Inflammatory macrophage treated with lipopolysaccharide for 1 hour (primary cell): Measurements from ENCODE around the gene MYO7A.
A peak's percentile ranks its signal among the peaks of the same experiment; 100 is the strongest.

Experiments used
- DNase-seq, 2 donors: peaks; one replicate each; pipeline ENCODE4 v3.0.0-alpha.2; 2020 to 2022

Gene MYO7A

DNA sequence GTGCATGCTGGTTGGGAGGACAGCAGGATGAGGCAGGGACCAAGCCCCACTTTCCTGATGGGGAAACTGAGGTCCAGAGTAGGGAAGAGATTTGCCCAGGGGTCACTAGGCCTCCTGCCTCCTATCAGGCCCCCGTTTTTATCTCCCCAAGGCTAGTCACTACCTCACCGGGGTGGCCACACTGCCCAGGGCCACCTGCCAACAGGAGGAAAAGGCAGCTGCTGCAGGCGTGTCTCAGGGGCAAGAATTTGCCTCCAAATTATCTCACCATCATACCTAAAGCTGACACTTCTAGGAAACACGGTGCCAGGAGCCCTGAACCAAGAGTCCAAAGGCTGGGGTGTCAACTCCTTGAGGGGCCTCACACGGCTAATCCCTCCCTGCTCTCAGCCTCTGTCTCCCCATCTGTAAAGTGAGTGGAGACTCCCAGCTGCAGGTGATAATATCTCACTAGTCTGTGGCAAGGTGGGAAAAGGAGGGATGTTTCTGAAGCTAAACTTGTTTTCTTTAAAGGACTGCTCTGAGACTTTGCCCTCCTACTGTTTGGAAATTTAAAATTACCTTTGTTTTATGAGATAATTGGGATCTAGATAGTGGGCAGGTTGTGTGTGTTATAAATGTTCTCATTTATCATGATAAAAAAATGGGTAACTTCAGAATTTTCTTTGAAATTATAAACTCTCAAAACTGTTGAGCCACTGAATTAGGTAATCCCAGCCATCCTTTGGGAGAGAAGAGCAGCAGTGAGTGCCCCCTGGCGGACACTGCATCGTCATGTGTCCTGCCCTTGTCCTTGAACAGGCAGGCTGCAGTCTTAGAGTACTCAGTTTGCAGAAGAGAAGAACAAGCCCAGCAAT is 60.0 kb downstream of the MYO7A start:
- DNase-seq: peak; percentile 63 to 90

DNA sequence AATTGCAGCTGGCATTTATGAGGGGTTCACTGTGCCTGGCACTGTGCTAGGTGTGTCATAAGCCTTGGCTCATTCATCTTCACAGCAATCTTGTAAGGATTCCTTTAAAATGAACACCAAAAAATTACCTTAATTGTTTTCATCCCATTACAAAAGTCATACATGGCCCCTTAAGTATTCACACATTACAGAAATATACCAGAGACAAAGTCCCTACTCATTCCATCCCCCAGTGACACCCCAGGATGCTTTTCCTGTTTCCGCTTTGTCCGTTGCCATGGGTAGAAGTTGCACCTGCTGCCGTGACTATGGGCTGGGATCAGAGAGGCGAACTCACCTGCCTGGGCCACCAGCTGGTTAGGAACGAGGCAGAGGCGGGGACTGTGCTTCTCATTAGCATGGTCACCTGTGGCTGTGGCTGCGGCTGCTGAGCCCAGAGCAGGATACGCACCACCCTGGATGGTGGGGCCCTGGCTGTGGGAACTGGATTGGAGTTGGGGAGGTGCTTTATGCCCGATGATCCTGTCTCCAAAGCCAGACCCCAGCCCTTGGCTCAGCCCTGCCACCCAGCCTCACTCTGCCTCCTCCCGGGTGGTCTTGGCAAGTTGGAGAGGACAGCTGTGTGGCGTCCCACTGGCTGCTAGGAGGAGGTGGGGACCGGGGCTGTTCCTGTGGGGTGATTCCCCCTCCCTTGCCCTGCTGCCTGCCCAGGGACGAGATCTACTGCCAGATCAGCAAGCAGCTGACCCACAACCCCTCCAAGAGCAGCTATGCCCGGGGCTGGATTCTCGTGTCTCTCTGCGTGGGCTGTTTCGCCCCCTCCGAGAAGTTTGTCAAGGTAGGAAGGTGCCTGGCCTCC is 60.8 kb downstream of the MYO7A start:
- no peak for DNase-seq

- no peak for DNase-seq
Observed at GRCh38 chr11:77189588-77190210, 61.7 kb downstream of the MYO7A start.

- DNase-seq: no peak
Observed at GRCh38 chr11:77190331-77191075, 62.5 kb downstream of the MYO7A start.

- no peak for DNase-seq
Observed at GRCh38 chr11:77191429-77191822, 63.4 kb downstream of the MYO7A start.

- DNase-seq: peak in 1 of 2 donors; percentile 27
Observed at GRCh38 chr11:77191823-77192495, 63.9 kb downstream of the MYO7A start.

GRCh38 chr11:77193167-77193566 is 65.1 kb downstream of the MYO7A start:
- no peak for DNase-seq

- DNase-seq: no peak
Observed at GRCh38 chr11:77193911-77194830, 66.1 kb downstream of the MYO7A start.

DNA sequence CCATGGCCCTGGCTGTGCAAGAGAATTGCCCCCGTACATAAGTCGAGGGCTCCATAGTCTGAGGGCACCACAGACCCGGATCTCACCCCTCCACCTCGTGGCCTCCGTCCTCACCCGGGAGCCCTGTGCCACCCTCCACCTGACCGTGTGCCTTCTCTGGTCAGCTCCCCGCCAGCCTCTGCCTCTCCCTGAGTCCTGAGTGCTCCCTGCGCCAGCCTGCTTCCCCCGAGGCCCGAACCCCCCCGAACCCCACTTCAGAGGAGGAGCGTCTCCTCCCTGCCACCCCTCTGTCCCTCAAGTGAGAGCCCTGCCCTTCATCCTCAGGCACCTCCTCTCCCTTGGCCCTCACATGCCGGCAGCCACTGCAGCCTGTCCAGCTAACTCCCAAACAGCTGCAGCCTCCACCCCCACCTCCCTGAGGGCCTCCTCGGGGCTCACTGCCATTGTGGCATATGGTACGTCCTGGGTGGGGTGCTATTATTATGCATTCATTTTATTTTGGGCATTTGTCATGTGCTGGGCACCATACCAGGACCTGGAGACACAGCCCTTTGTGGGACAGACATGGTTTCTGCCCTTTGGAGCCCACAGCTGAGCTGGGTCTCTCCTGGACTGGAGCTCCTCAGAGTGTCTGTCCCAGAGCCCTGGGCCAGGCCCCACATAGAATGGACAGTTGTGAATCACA is 67.2 kb downstream of the MYO7A start:
- DNase-seq: no peak

- no peak for DNase-seq
Observed at GRCh38 chr11:77196961-77197360, 68.9 kb downstream of the MYO7A start.

- no peak for DNase-seq
Observed at GRCh38 chr11:77197626-77198320, 69.7 kb downstream of the MYO7A start.

DNA sequence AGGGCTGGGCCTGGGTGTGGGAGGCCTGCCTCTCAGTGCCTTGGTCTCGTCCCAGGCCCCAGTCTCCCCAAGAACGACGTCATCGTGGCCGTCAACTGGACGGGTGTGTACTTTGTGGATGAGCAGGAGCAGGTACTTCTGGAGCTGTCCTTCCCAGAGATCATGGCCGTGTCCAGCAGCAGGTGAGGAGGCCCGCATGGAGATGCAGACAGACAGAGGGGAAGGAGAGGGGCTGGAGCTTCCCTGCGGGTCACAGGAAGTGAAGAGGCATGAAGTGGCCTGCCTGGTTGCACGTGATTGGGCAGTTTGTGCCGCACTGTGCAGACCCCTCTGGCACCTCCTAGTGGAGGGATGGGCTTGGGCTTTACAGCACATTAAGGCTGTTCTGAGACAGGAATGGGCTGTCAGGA is 70.4 kb downstream of the MYO7A start:
- peak in 1 of 2 donors; percentile 8 for DNase-seq

DNA sequence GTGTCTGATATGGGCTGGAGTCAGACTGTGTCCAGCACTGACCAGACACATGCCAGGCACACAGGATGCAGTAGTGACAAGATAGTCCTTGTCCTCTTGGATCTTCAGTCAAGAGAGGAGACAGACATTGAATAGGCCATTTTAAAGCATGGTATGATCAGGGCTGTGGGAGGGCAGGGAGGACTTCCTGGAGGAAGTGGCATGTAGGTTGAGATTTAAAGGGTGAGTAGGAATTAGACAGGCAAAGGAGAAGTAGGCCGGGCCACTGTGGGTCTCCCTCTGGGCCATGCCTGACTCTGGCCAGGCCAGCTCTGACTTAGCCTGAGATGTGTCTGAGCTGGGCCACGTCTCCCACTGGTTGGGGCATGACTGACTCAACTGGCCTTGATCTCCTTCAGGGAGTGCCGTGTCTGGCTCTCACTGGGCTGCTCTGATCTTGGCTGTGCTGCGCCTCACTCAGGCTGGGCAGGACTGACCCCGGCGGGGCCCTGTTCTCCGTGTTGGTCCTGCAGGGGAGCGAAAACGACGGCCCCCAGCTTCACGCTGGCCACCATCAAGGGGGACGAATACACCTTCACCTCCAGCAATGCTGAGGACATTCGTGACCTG is 71.2 kb downstream of the MYO7A start:
- DNase-seq: peak; percentile 30 to 43

DNA sequence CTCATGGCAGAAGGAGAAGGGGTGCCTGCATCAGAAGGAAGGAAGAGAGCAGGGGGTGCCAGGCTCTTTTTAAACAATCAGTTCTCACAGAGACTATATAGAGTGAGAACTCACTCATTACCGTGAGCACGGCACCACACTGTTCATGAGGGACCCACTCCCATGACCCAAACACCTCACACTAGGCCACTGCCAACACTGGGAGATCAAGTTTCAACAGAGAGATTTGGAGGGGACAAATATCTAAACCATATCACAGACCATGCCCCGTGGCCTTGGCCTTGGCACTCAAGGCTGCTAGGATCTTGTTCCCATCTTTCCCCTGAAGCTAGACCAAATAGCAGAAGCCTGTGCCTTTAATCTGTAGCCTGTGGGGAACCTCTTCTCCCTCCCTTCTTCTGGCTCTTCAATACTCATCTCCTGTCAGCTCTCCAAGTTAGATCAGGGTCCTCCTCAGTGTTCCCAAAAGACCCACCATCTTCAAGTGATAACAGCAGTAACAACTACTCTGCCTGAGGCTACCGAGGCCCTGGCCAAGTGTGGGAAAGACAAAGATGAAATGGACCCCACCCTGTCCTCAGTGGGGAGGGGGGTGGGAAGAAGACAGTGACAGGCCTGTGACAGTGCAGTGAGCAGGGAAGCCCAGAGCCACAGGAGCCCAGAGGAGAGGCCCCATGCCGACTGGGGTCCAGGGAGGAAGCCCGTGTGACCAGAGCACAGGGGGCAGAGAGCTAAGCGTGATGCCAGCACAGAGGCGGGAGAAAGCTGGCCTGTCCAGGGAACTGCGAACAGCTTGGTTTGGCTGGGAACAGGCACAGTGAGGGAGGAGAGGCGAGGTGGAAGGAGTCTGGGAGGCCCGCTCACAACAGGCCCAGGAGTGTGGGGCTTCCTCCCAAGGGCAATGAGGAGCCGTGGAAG is 72.6 kb downstream of the MYO7A start:
- DNase-seq: no peak

GRCh38 chr11:77201370-77201769 is 73.3 kb downstream of the MYO7A start:
- no peak for DNase-seq

GRCh38 chr11:77201991-77202841 is 74.2 kb downstream of the MYO7A start:
- DNase-seq: no peak
